ENCODE data around the gene MEI1.
"Not testable (repeated sequence)": the region's sequence is repeated elsewhere in the genome, so short reads cannot be mapped to it uniquely, and the experiment has no call there.

The MEI1 gene

GRCh38 chr22:41822317-41823057, 123.2 kb downstream of the MEI1 start:
- DNase-seq (ENCODE audit: low read depth in 2 of 2) = no peak

GRCh38 chr22:41823797-41824196, 124.5 kb downstream of the MEI1 start:
- no peak for DNase-seq (ENCODE audit: low read depth in 2 of 2)

- no peak for DNase-seq (ENCODE audit: low read depth in 2 of 2)
Observed at GRCh38 chr22:41825376-41825775, 126.1 kb downstream of the MEI1 start.

GRCh38 chr22:41826021-41826420, 126.7 kb downstream of the MEI1 start:
- DNase-seq (ENCODE audit: low read depth in 2 of 2) = no peak

GRCh38 chr22:41826430-41827383, 127.4 kb downstream of the MEI1 start:
- no peak for DNase-seq (ENCODE audit: low read depth in 2 of 2)

- no peak for DNase-seq (ENCODE audit: low read depth in 2 of 2)
Observed at GRCh38 chr22:41827671-41828070, 128.4 kb downstream of the MEI1 start.

- DNase-seq (ENCODE audit: low read depth in 2 of 2) = no peak
Observed at GRCh38 chr22:41828516-41828915, 129.2 kb downstream of the MEI1 start.

GRCh38 chr22:41830174-41830573, 130.9 kb downstream of the MEI1 start:
- DNase-seq (ENCODE audit: low read depth in 2 of 2) = no peak

GRCh38 chr22:41831383-41831782, 132.1 kb downstream of the MEI1 start:
- no peak for DNase-seq (ENCODE audit: low read depth in 2 of 2)

GRCh38 chr22:41831828-41832552, 132.7 kb downstream of the MEI1 start:
- DNase-seq (ENCODE audit: low read depth in 2 of 2) = no peak

GRCh38 chr22:41832553-41833368, 133.5 kb downstream of the MEI1 start, which contains the start of gene SREBF2:
TSS of gene SREBF2 (plus strand) at chr22:41833105. CDS start at chr22:41833271, 166 bp downstream.
- DNase-seq (ENCODE audit: low read depth in 2 of 2) = peak; percentile 96 to 97

- DNase-seq (ENCODE audit: low read depth in 2 of 2) = no peak
Observed at GRCh38 chr22:41833369-41834004, 134.2 kb downstream of the MEI1 start.

- DNase-seq (ENCODE audit: low read depth in 2 of 2) = no peak
Observed at GRCh38 chr22:41834005-41834944, 135.0 kb downstream of the MEI1 start.

- DNase-seq (ENCODE audit: low read depth in 2 of 2) = not testable (repeated sequence)
Observed at GRCh38 chr22:41835462-41835861, 136.2 kb downstream of the MEI1 start.

GRCh38 chr22:41836551-41836950, 137.2 kb downstream of the MEI1 start:
- no peak for DNase-seq (ENCODE audit: low read depth in 2 of 2)

- no peak for DNase-seq (ENCODE audit: low read depth in 2 of 2)
Observed at GRCh38 chr22:41838842-41839618, 139.7 kb downstream of the MEI1 start.

- no peak for DNase-seq (ENCODE audit: low read depth in 2 of 2)
Observed at GRCh38 chr22:41840216-41840615, 140.9 kb downstream of the MEI1 start.

GRCh38 chr22:41841085-41841712, 141.9 kb downstream of the MEI1 start:
- no peak for DNase-seq (ENCODE audit: low read depth in 2 of 2)

Data from stimulated activated CD4-positive, alpha-beta T cell treated with anti-CD3 and anti-CD28 coated beads, Interleukin-1b, Interleukin-23, amount 100 ng/mL, for 1 hour (primary cell).